OCI-LY7 (cell line): ENCODE data around the gene TMEM219. TPM values are rescaled to one million over a fixed set of nuclear protein-coding genes. Genes with fewer than 3 reads are reported as not detected.

ENCODE experiments used
- BruUV-seq: library from RNA; stranded (reverse); fragments of 400-500 nt; replicated peaks from 2 replicates; lab custom pipeline; 2021; lab: Mats Ljungman, UMichigan
- CTCF ChIA-PET: fragments of 300-600 bp; sonication (Branson Sonifier 250); formaldehyde crosslinking; loops from one replicate; lab custom pipeline; 2022; ENCODE audit warnings: antibody characterized with exemption; ENCODE audit not compliant: unreplicated experiment; lab: Charles Lee
- POLR2A ChIA-PET: fragments of 300-600 bp; sonication (Branson Sonifier 250); formaldehyde crosslinking; loops from one replicate; lab custom pipeline; 2022; ENCODE audit warnings: antibody characterized with exemption; lab: Charles Lee
- DNase-seq: peaks from one replicate; pipeline ENCODE4 v3.0.0-alpha.2; 2015; ENCODE audit warnings: low spot score
- H2AFZ ChIP-seq: fragments of 200-600 bp; sonication (generic), shearing (Covaris generic); 2 replicates; pipeline ENCODE4 v1.6.1; 2014; ENCODE audit warnings: mild to moderate bottlenecking, antibody characterized with exemption, low read length, moderate library complexity
- H3K27ac ChIP-seq: fragments of 200-600 bp; sonication (generic); 2 replicates; pipeline ENCODE4 v1.5.1; 2014; ENCODE audit warnings: mixed run types, low read depth, mild to moderate bottlenecking, moderate library complexity, low read length, inconsistent platforms; ENCODE audit not compliant: poor library complexity, severe bottlenecking
- H3K36me3 ChIP-seq: fragments of 200-600 bp; sonication (generic); 2 replicates; pipeline ENCODE4 v1.6.1; 2014; ENCODE audit warnings: mild to moderate bottlenecking, antibody characterized with exemption, low read length, moderate library complexity, mixed read lengths; ENCODE audit not compliant: insufficient read depth
- H3K4me1 ChIP-seq: fragments of 200-600 bp; sonication (generic); 2 replicates; pipeline ENCODE4 v1.5.1; 2014; ENCODE audit warnings: mild to moderate bottlenecking, low read length; ENCODE audit not compliant: insufficient read depth, poor library complexity, severe bottlenecking
- H3K4me2 ChIP-seq: fragments of 200-600 bp; sonication (generic); 2 replicates; pipeline ENCODE4 v1.6.1; 2014; ENCODE audit warnings: mild to moderate bottlenecking, low read length
- H3K4me3 ChIP-seq: fragments of 200-600 bp; sonication (generic); 2 replicates; pipeline ENCODE4 v1.5.1; 2014; ENCODE audit warnings: mild to moderate bottlenecking, low read depth, low read length; ENCODE audit not compliant: poor library complexity, severe bottlenecking
- H3K79me2 ChIP-seq: fragments of 200-600 bp; sonication (generic); 2 replicates; pipeline ENCODE4 v1.6.1; 2016; ENCODE audit warnings: low read depth, mild to moderate bottlenecking, low read length, moderate library complexity, mixed read lengths; ENCODE audit not compliant: insufficient read depth
- H3K9me2 ChIP-seq: fragments of 200-600 bp; sonication (generic); 2 replicates; pipeline ENCODE4 v1.6.1; 2016; ENCODE audit warnings: mild to moderate bottlenecking, low read length, mixed read lengths; ENCODE audit not compliant: insufficient read depth
- H3K9me3 ChIP-seq: fragments of 200-600 bp; sonication (generic); 2 replicates; pipeline ENCODE4 v1.6.1; 2014; ENCODE audit warnings: mild to moderate bottlenecking, mixed run types, low read length, mixed read lengths
- H4K20me1 ChIP-seq: fragments of 200-600 bp; sonication (generic); 2 replicates; pipeline ENCODE4 v1.6.1; 2014; ENCODE audit warnings: mild to moderate bottlenecking, antibody characterized with exemption, low read length, moderate library complexity, mixed read lengths; ENCODE audit not compliant: insufficient read depth
- CTCF ChIP-seq: fragments of 200-600 bp; sonication (generic); conservative IDR thresholded peaks from 2 replicates; pipeline ENCODE4 v1.5.1; 2014; ENCODE audit warnings: mild to moderate bottlenecking, antibody characterized with exemption, low read length, moderate library complexity, mixed read lengths
- EZH2phosphoT487 ChIP-seq: fragments of 200-600 bp; sonication (generic); IDR thresholded peaks from 2 replicates; pipeline ENCODE4 v1.6.1; 2018; ENCODE audit warnings: low read depth, borderline replicate concordance, mild to moderate bottlenecking, mixed run types, antibody characterized with exemption, low read length, moderate library complexity, mixed read lengths
- intact Hi-C: fragments of 100-400 bp; cut with micrococcal nuclease; formaldehyde crosslinking; loops from one replicate; pipeline ENCODE4 v1.10.0; 2022; ENCODE audit not compliant: unreplicated experiment
- total RNA-seq, 2 experiments: library from RNA; depleted of rRNA in 1 of 2; stranded (reverse); fragments of >200 nt in 1 of 2; shearing (Covaris generic) in 1 of 2; gene quantifications; 2 replicates each; pipeline ENCODE4 v1.2.3, GENCODE V29; 2014 to 2022

Gene TMEM219
- total RNA-seq, 2 experiments from 2014 or later = 82.9 to 94.1 TPM

GRCh38 chr16:30009990-30010843 is 48.3 kb downstream of the TMEM219 start:
- peak overlapping the region; percentile 52; the same call in 1 of the 2 replicates for H3K4me2 ChIP-seq

GRCh38 chr16:30010844-30011713 is 49.2 kb downstream of the TMEM219 start, which contains the start of gene DOC2A:
Gene DOC2A (minus strand): TSS chr16:30011027. CDS start chr16:30010222, 805 bp downstream.
- TF ChIP-seq EZH2phosphoT487 (no peak), CTCF (no peak)
- peaks cover 2% of the 10 kb centered on the region for H3K4me1 ChIP-seq
- no peaks in the 10 kb centered on the region for H4K20me1 ChIP-seq
- H3K4me2 ChIP-seq = peak within 1 kb of the TSS; percentile 52
- no peak for DNase-seq
- H2AFZ ChIP-seq = no peak within 1 kb of the TSS
- no peak within 1 kb of the TSS for H3K27ac ChIP-seq
- H3K79me2 ChIP-seq = no peaks in the 10 kb centered on the region
- peaks cover 4% of the 10 kb centered on the region; the same call in 1 of the 2 replicates for H3K36me3 ChIP-seq
- no peaks in the 10 kb centered on the region for H3K9me2 ChIP-seq
- H3K9me3 ChIP-seq = no peaks in the 10 kb centered on the region
- intact Hi-C loops = no loop called here
- ChIA-PET POLR2A (no interaction called here), CTCF (interaction anchor here (1.1 kb wide), 1 partner anchor 21 kb away, joined by 15 read pairs; no protein-coding TSS in a partner anchor)
- H3K4me3 ChIP-seq = peak within 1 kb of the TSS; percentile 36
- no TSS peak for BruUV-seq

More at GRCh38 chr16:30009990-30010843, 48.3 kb downstream of the TMEM219 start:
- TF ChIP-seq EZH2phosphoT487 (no peak), CTCF (no peak)
- ChIA-PET CTCF (no interaction called here), POLR2A (interaction anchor here (0.6 kb wide), 1 partner anchor 886 kb away, joined by 7 read pairs; no protein-coding TSS in a partner anchor)
- Histone ChIP-seq H3K36me3 (peaks cover 10% of the 10 kb centered on the region; the same call in 1 of the 2 replicates), H3K9me3 (no peaks in the 10 kb centered on the region), H3K4me1 (peaks cover 2% of the 10 kb centered on the region), H3K9me2 (no peaks in the 10 kb centered on the region), H3K27ac (no peak overlapping the region), H4K20me1 (no peaks in the 10 kb centered on the region), H3K4me3 (peak overlapping the region; percentile 34), H3K79me2 (no peaks in the 10 kb centered on the region), H2AFZ (no peak overlapping the region)
- intact Hi-C loops = no loop called here
- BruUV-seq = no TSS peak
- no peak for DNase-seq
